HCT116 (cell line): ENCODE measurements around the gene PFN2. TPM values are rescaled to one million over a fixed set of nuclear protein-coding genes. Genes with fewer than 3 reads are reported as not detected.

ENCODE experiments used
- ATAC-seq: fragments of 200-7000 bp; cut with Tn5 transposase; 2 replicates; pipeline ENCODE4 v1.9.1; 2020; ENCODE audit warnings: mild to moderate bottlenecking, moderate library complexity
- BruUV-seq: library from RNA; stranded (reverse); fragments of 400-500 nt; replicated peaks from 2 replicates; lab custom pipeline; 2021; lab: Mats Ljungman, UMichigan
- CTCF ChIA-PET: fragments of 300-600 bp; sonication (Branson Sonifier 250); formaldehyde crosslinking; loops from one replicate; lab custom pipeline; 2021; ENCODE audit warnings: antibody characterized with exemption; lab: Charles Lee
- POLR2A ChIA-PET: fragments of 300-600, 350-600 bp; sonication (Branson Sonifier 250); formaldehyde crosslinking; loops from one replicate; lab custom pipeline; 2021; ENCODE audit warnings: antibody characterized with exemption; lab: Charles Lee
- RAD21 ChIA-PET, 2 experiments: fragments of 300-600 bp; sonication (Branson Sonifier 250); formaldehyde crosslinking; loops; one replicate each; lab custom pipeline; 2023; ENCODE audit warnings: low total read pairs in 2 of 2; ENCODE audit not compliant: uncharacterized antibody in 2 of 2, unreplicated experiment in 2 of 2, low non-redundant PET in 1 of 2; lab: Charles Lee
- DNase-seq: peaks from one replicate; pipeline ENCODE4 v3.0.0-alpha.2; 2010; ENCODE audit warnings: low read depth, low spot score
- H2AFZ ChIP-seq: fragments of 200-600 bp; shearing (Covaris generic), sonication (generic); 2 replicates; pipeline ENCODE4 v1.6.1; 2017; ENCODE audit warnings: low read depth, mixed run types, mixed read lengths, antibody characterized with exemption, low read length; ENCODE audit not compliant: poor library complexity, severe bottlenecking
- H3K27ac ChIP-seq: 2 replicates; pipeline ENCODE4 v1.5.1; 2012; ENCODE audit warnings: low read depth, low read length
- H3K27me3 ChIP-seq: fragments of 200-600 bp; sonication (generic); 2 replicates; pipeline ENCODE4 v1.6.1; 2016; ENCODE audit warnings: mixed run types, low read length, mixed read lengths; ENCODE audit not compliant: insufficient read depth
- H3K36me3 ChIP-seq, 2 experiments: fragments of 200-500 bp in 1 of 2; fragments of 200-600 bp in 1 of 2; sonication (Bioruptor generic) in 1 of 2; sonication (generic) in 1 of 2; 2 replicates each; pipeline versions ENCODE4 v1.5.1 to v1.6.1; 2014 to 2016; ENCODE audit warnings: low read length in 2 of 2, inconsistent platforms in 1 of 2, mixed read lengths in 1 of 2, mixed run types in 1 of 2; ENCODE audit not compliant: insufficient read depth in 2 of 2, control insufficient read depth in 1 of 2
- H3K4me1 ChIP-seq, 2 experiments: fragments of 200-600 bp in 1 of 2; sonication (generic) in 1 of 2; 2 replicates each; pipeline versions ENCODE4 v1.5.1 to v1.6.1; 2012 to 2017; ENCODE audit warnings: low read length in 2 of 2, inconsistent platforms in 1 of 2, mild to moderate bottlenecking in 1 of 2, mixed read lengths in 1 of 2, mixed run types in 1 of 2, moderate library complexity in 1 of 2; ENCODE audit not compliant: insufficient read depth in 2 of 2, control insufficient read depth in 1 of 2
- H3K4me2 ChIP-seq: fragments of 200-600 bp; sonication (generic); 2 replicates; pipeline ENCODE4 v1.6.1; 2017; ENCODE audit warnings: mixed run types, low read length, mixed read lengths
- H3K4me3 ChIP-seq, 2 experiments: fragments of 200-600 bp in 1 of 2; sonication (generic) in 1 of 2; replicated peaks in 1 of 2; 2 replicates each; pipeline ENCODE4 v1.5.1; 2011 to 2016; ENCODE audit warnings: low read length in 2 of 2, control low read depth in 1 of 2, low read depth in 1 of 2, mild to moderate bottlenecking in 1 of 2, mixed read lengths in 1 of 2, mixed run types in 1 of 2
- H3K79me2 ChIP-seq: fragments of 200-600 bp; sonication (generic); 2 replicates; pipeline ENCODE4 v1.6.1; 2017; ENCODE audit warnings: mild to moderate bottlenecking, mixed run types, low read length, moderate library complexity, mixed read lengths; ENCODE audit not compliant: insufficient read depth
- H3K9ac ChIP-seq: fragments of 200-600 bp; sonication (generic); 2 replicates; pipeline ENCODE4 v1.6.1; 2016; ENCODE audit warnings: low read length, mixed read lengths
- H3K9me2 ChIP-seq: fragments of 200-600 bp; sonication (generic), shearing (Covaris generic); 2 replicates; pipeline ENCODE4 v1.6.1; 2017; ENCODE audit warnings: mixed run types, mild to moderate bottlenecking, moderate library complexity; ENCODE audit not compliant: insufficient read depth
- H3K9me3 ChIP-seq, 2 experiments: fragments of 200-500 bp in 1 of 2; fragments of 200-600 bp in 1 of 2; sonication (Bioruptor generic) in 1 of 2; sonication (generic) in 1 of 2; 2 replicates each; pipeline ENCODE4 v1.6.1; 2014 to 2017; ENCODE audit warnings: low read length in 2 of 2, mixed read lengths in 2 of 2, inconsistent platforms in 1 of 2, low read depth in 1 of 2, mild to moderate bottlenecking in 1 of 2, mixed run types in 1 of 2, moderate library complexity in 1 of 2; ENCODE audit not compliant: control insufficient read depth in 1 of 2, insufficient read depth in 1 of 2
- H4K20me1 ChIP-seq: fragments of 200-600 bp; sonication (generic), shearing (Covaris generic); 2 replicates; pipeline ENCODE4 v1.6.1; 2017; ENCODE audit warnings: mixed run types, mild to moderate bottlenecking, moderate library complexity; ENCODE audit not compliant: insufficient read depth
- ATF3 ChIP-seq: IDR thresholded peaks from 2 replicates; pipeline ENCODE4 v1.6.1; 2012
- CBX3 ChIP-seq: IDR thresholded peaks from 2 replicates; pipeline ENCODE4 v1.6.1; 2012; ENCODE audit warnings: low read depth
- CEBPB ChIP-seq: IDR thresholded peaks from 2 replicates; pipeline ENCODE4 v1.6.1; 2012; ENCODE audit warnings: low read depth
- FOSL1 ChIP-seq: IDR thresholded peaks from 2 replicates; pipeline ENCODE4 v1.6.1; 2012; ENCODE audit warnings: low read depth
- ZFX ChIP-seq: fragments of 450-650 bp; IDR thresholded peaks from 2 replicates; pipeline ENCODE4 v1.6.1; 2017
- ZNF274 ChIP-seq: fragments of 200-500 bp; sonication (Bioruptor generic); IDR thresholded peaks from 2 replicates; pipeline ENCODE4 v1.6.1; 2014; ENCODE audit warnings: mild to moderate bottlenecking, low read depth, low read length, inconsistent platforms
- intact Hi-C: fragments of 100-400 bp; cut with micrococcal nuclease; formaldehyde crosslinking; loops from 2 replicates; pipeline ENCODE4 v1.10.0; 2022
- total RNA-seq: library from RNA; stranded (reverse); gene quantifications from one replicate; pipeline ENCODE4 v1.2.1, GENCODE V29; 2021; ENCODE audit not compliant: unreplicated experiment

Gene PFN2
- total RNA-seq, 1 experiment from 2014 or later = 131 TPM

- no peak for DNase-seq
- no peak overlapping the region for H3K4me2 ChIP-seq
- H3K9me2 ChIP-seq = no peaks in the 10 kb centered on the region
- BruUV-seq = no TSS peak
- POLR2A ChIA-PET = no interaction called here
- H3K27me3 ChIP-seq = no peaks in the 10 kb centered on the region
- no peak overlapping the region for H3K4me3 ChIP-seq
- no peaks in the 10 kb centered on the region for H3K79me2 ChIP-seq
- no peaks in the 10 kb centered on the region for H3K4me1 ChIP-seq
- H3K9me3 ChIP-seq = no peaks in the 10 kb centered on the region
- H3K9ac ChIP-seq = no peak overlapping the region
- H2AFZ ChIP-seq = no peak overlapping the region
- no peak overlapping the region for H3K27ac ChIP-seq
- TF ChIP-seq CEBPB (no peak), ATF3 (no peak), ZFX (no peak), ZNF274 (no peak), CBX3 (no peak), FOSL1 (no peak)
- TF ChIP-seq, all 23 proteins: peak for 0
- ATAC-seq = no peak
- ChIA-PET CTCF (interaction anchor here (1.3 kb wide), 1 partner anchor 19 kb away, joined by 3 read pairs; no protein-coding TSS in a partner anchor), RAD21 (no interaction called here)
- intact Hi-C loops = no loop called here
- no peaks in the 10 kb centered on the region for H3K36me3 ChIP-seq
- H4K20me1 ChIP-seq = no peaks in the 10 kb centered on the region
These were observed 53.5 kb downstream of the PFN2 start for GRCh38 chr3:149917124-149917667.

Other genes starting within 250 kb of the PFN2 start
- 35.5 TPM for gene COMMD2, start 218.4 kb downstream of the PFN2 start, total RNA-seq
- not detected for gene ANKUB1, start 178.3 kb downstream of the PFN2 start, total RNA-seq
- 39.9 TPM for gene RNF13, start 157.7 kb downstream of the PFN2 start, total RNA-seq